K562 (cell line): ENCODE measurements around the gene LRMDA. TPM values are rescaled to one million over a fixed set of nuclear protein-coding genes. Genes with fewer than 3 reads are reported as not detected.

Experiments used
- ATAC-seq: fragments of 200-7000 bp; cut with Tn5 transposase; 3 replicates; pipeline ENCODE4 v1.9.1; 2020; ENCODE audit warnings: moderate library complexity
- BruUV-seq: library from RNA; stranded (reverse); fragments of 400-500 nt; replicated peaks from 2 replicates; lab custom pipeline; 2021; lab: Mats Ljungman, UMichigan
- CTCF ChIA-PET: fragments of 300-600 bp; formaldehyde crosslinking; extraction: SDS; loops from one replicate; lab custom pipeline; 2021; ENCODE audit warnings: low intra/inter-chr PET ratio; lab: Yijun Ruan, JAX
- POLR2A ChIA-PET: fragments of 300-600, 350-650 bp; sonication (Branson Sonifier 250); formaldehyde crosslinking; extraction: SDS; loops from one replicate; lab custom pipeline; 2021; ENCODE audit warnings: antibody characterized with exemption, inconsistent platforms; lab: Yijun Ruan, JAX
- DNase-seq, 4 experiments: peaks; one replicate each; pipeline versions ENCODE4 v3.0.0 to v3.0.0-alpha.2; 2011 to 2018; ENCODE audit warnings: low spot score in 3 of 4, mixed read lengths in 3 of 4; ENCODE audit errors: extremely low read depth in 1 of 4
- FAIRE-seq: peaks from 2 replicates; lab custom pipeline; 2011; peaks lifted over from hg19 to GRCh38; lab: Jason Lieb, UNC
- H2AFZ ChIP-seq: 2 replicates; pipeline ENCODE4 v1.6.0; 2011; ENCODE audit warnings: low read depth, low read length, control low read depth, inconsistent platforms
- H3K27ac ChIP-seq: fragments of 200-600 bp; 3 replicates; pipeline ENCODE4 v1.8.0; 2011; ENCODE audit warnings: low read depth, mild to moderate bottlenecking, control low read depth, inconsistent platforms, low read length, moderate library complexity, mixed read lengths; ENCODE audit errors: extremely low read depth
- H3K27me3 ChIP-seq, 2 experiments: fragments of 300-600 bp in 1 of 2; 2 replicates in 1 of 2; 3 replicates in 1 of 2; pipeline versions ENCODE4 v1.6.0 to v1.8.0; 2011; ENCODE audit warnings: inconsistent platforms in 2 of 2, low read length in 2 of 2, mild to moderate bottlenecking in 1 of 2, mixed read lengths in 1 of 2, moderate library complexity in 1 of 2; ENCODE audit not compliant: control insufficient read depth in 2 of 2, insufficient read depth in 2 of 2
- H3K36me3 ChIP-seq: fragments of 300-600 bp; 3 replicates; pipeline ENCODE4 v1.8.0; 2011; ENCODE audit warnings: mild to moderate bottlenecking, low read length, inconsistent platforms; ENCODE audit not compliant: control insufficient read depth, insufficient read depth
- H3K4me1 ChIP-seq, 2 experiments: fragments of 200-600 bp in 1 of 2; replicated peaks in 1 of 2; 2 replicates in 1 of 2; 3 replicates in 1 of 2; pipeline versions ENCODE4 v1.5.1 to v1.8.0; 2011; ENCODE audit warnings: inconsistent platforms in 2 of 2, low read length in 2 of 2, mild to moderate bottlenecking in 1 of 2, mixed read lengths in 1 of 2, moderate library complexity in 1 of 2; ENCODE audit not compliant: control insufficient read depth in 2 of 2, insufficient read depth in 2 of 2
- H3K4me2 ChIP-seq: 2 replicates; pipeline ENCODE4 v1.6.1; 2011; ENCODE audit warnings: low read length, control low read depth, inconsistent platforms, mixed read lengths; ENCODE audit not compliant: insufficient read depth
- H3K4me3 ChIP-seq: fragments of 200-600 bp; sonication (generic), shearing (Covaris generic); 2 replicates; pipeline ENCODE4 v1.5.1; 2016; ENCODE audit warnings: control low read depth, inconsistent platforms
- H3K79me2 ChIP-seq: fragments of 200-600 bp; 3 replicates; pipeline ENCODE4 v1.8.0; 2011; ENCODE audit warnings: low read length, inconsistent platforms; ENCODE audit not compliant: control insufficient read depth, insufficient read depth
- H3K9ac ChIP-seq, 2 experiments: 2 replicates each; pipeline versions ENCODE4 v1.6.0 to v1.6.1; 2011; ENCODE audit warnings: low read depth in 2 of 2, low read length in 2 of 2, control low read depth in 1 of 2, inconsistent platforms in 1 of 2, mild to moderate bottlenecking in 1 of 2, mixed read lengths in 1 of 2; ENCODE audit not compliant: insufficient read depth in 1 of 2
- H3K9me1 ChIP-seq: one replicate; pipeline ENCODE4 v1.6.0; 2011; ENCODE audit warnings: inconsistent platforms, mild to moderate bottlenecking, low read length, moderate library complexity; ENCODE audit not compliant: control insufficient read depth, insufficient read depth
- H3K9me3 ChIP-seq: replicated peaks from 2 replicates; pipeline ENCODE4 v1.5.1; 2011; ENCODE audit warnings: low read depth, low read length, inconsistent platforms; ENCODE audit not compliant: control insufficient read depth, insufficient read depth
- H4K20me1 ChIP-seq: replicated peaks from 2 replicates; pipeline ENCODE4 v1.6.1; 2011; ENCODE audit warnings: low read length, inconsistent platforms, mixed read lengths; ENCODE audit not compliant: control insufficient read depth, insufficient read depth
- CAMTA2 ChIP-seq: fragments of 250-450 bp; sonication (Bioruptor Pico); conservative IDR thresholded peaks from 2 replicates; pipeline ENCODE4 v1.5.1; 2022
- E2F6 ChIP-seq, 2 experiments: IDR thresholded peaks; 2 replicates each; pipeline ENCODE4 v1.6.1; 2011; ENCODE audit warnings: borderline replicate concordance in 1 of 2, control low read depth in 1 of 2, low read depth in 1 of 2, low read length in 1 of 2, mild to moderate bottlenecking in 1 of 2, mixed read lengths in 1 of 2, moderate library complexity in 1 of 2; ENCODE audit not compliant: insufficient read depth in 1 of 2, insufficient read length in 1 of 2, poor library complexity in 1 of 2, severe bottlenecking in 1 of 2; ENCODE audit errors: extremely low read depth in 1 of 2
- HNRNPK ChIP-seq: fragments of 200-400 bp; formaldehyde crosslinking; IDR thresholded peaks from one replicate; pipeline ENCODE4 v1.6.1; 2018; ENCODE audit warnings: mild to moderate bottlenecking, low read depth, low read length; ENCODE audit not compliant: poor library complexity, severe bottlenecking
- KAT8 ChIP-seq: fragments of 450-650 bp; IDR thresholded peaks from 2 replicates; pipeline ENCODE4 v1.6.1; 2016; ENCODE audit warnings: low read depth, mild to moderate bottlenecking
- MXI1 ChIP-seq: IDR thresholded peaks from 2 replicates; pipeline ENCODE4 v1.6.1; 2011; ENCODE audit warnings: low read depth, mild to moderate bottlenecking, improper control_type of control experiment, low read length
- POLR2A ChIP-seq: fragments of 450-650 bp; conservative IDR thresholded peaks from 2 replicates; pipeline ENCODE4 v1.6.1; 2016
- SRSF9 ChIP-seq: fragments of 200-400 bp; formaldehyde crosslinking; IDR thresholded peaks from 2 replicates; pipeline ENCODE4 v1.6.1; 2017; ENCODE audit warnings: low read depth, low read length, borderline replicate concordance
- THRB ChIP-seq: fragments of 450-650 bp; formaldehyde crosslinking; conservative IDR thresholded peaks from 2 replicates; pipeline ENCODE4 v1.4.0; 2022; ENCODE audit warnings: mild to moderate bottlenecking, missing genetic modification characterization
- ZNF24 ChIP-seq: fragments of 450-650 bp; IDR thresholded peaks from 2 replicates; pipeline ENCODE4 v1.6.1; 2016
- ZNF699 ChIP-seq: fragments of 250-450 bp; sonication (Bioruptor Pico); IDR thresholded peaks from 2 replicates; pipeline ENCODE4 v1.8.0; 2021; ENCODE audit warnings: mild to moderate bottlenecking, moderate library complexity; ENCODE audit not compliant: insufficient replicate concordance
- ZSCAN32 ChIP-seq: fragments of 450-650 bp; formaldehyde crosslinking; IDR thresholded peaks from 2 replicates; pipeline ENCODE4 v1.4.0; 2020; ENCODE audit warnings: mild to moderate bottlenecking, moderate library complexity
- WGBS: fragments of 100-300 bp; shearing (Covaris generic); methylation state at CpG from one replicate; pipeline ENCODE4 v1.1.6; 2016; ENCODE audit warnings: low coverage, mixed read lengths; ENCODE audit not compliant: insufficient coverage; ENCODE audit errors: missing lambda C conversion rate; 5-methylcytosine and 5-hydroxymethylcytosine counted together
- in situ Hi-C: fragments of 300-500 bp; cut with MboI; formaldehyde crosslinking; loops from 4 replicates; pipeline ENCODE4 v1.15.0; 2018; ENCODE audit warnings: inconsistent platforms, mixed read lengths
- intact Hi-C: fragments of 100-400 bp; cut with micrococcal nuclease; formaldehyde crosslinking; loops from 2 replicates; pipeline ENCODE4 v1.14.2; 2022
- polyA plus RNA-seq, 8 experiments: library from polyadenylated mRNA; depleted of rRNA in 4 of 8; stranded (reverse) in 5 of 8; unstranded in 3 of 8; fragments of >200 nt; fragmentation: Nextera tagmentation in 2 of 8; fragmentation: Illumina TruSeq in 1 of 8; extraction: Ambion mirVana in 2 of 8; extraction: Trizol in 1 of 8; gene quantifications; 2 replicates each; pipeline versions ENCODE4 v1.2.1 to v1.2.3, GENCODE V29; 2011 to 2014; ENCODE audit warnings: inconsistent platforms in 1 of 8, missing spikeins in 1 of 8
- total RNA-seq, 7 experiments: library from RNA; depleted of rRNA in 6 of 7; stranded (reverse); fragments of >200 nt in 6 of 7; fragmentation: Illumina TruSeq in 2 of 7; extraction: Trizol in 2 of 7; gene quantifications; 2 replicates each; pipeline versions ENCODE4 v1.2.1 to v1.2.3, GENCODE V29; 2011 to 2021; ENCODE audit warnings: low replicate concordance in 1 of 7

LRMDA gene
- total and polyA plus RNA-seq, 9 of the 15 experiments (the other 6 are each of a cell fraction or from before 2014, with no cell fraction given): 0.25 TPM; not detected in 8

GRCh38 chr10:76453997-76454396 is 1022.6 kb downstream of the LRMDA start:
- FAIRE-seq (no peak), ATAC-seq (no peak), DNase-seq (no peak)
- BruUV-seq: no TSS peak
- 2% methylated on average over 4 of the region's 4 CpGs for WGBS
- in situ Hi-C loops (no loop called here), intact Hi-C loops (no loop called here)
- no peak overlapping the region for H2AFZ ChIP-seq
- no peak for TF ChIP-seq THRB (CRISPR knock-in tag)
- no peak for TF ChIP-seq E2F6 (IDR thresholded peaks at IDR 0.05; ENCODE audit: borderline replicate concordance in 1 of 2, extremely low read depth in 1 of 2, insufficient read depth in 1 of 2, insufficient read length in 1 of 2, low read depth in 1 of 2, low read length in 1 of 2, poor library complexity in 1 of 2, severe bottlenecking in 1 of 2)
- TF ChIP-seq CAMTA2: no peak
- TF ChIP-seq HNRNPK: no peak
- no peak for TF ChIP-seq SRSF9
- no peak for TF ChIP-seq POLR2A
- no peak for TF ChIP-seq KAT8
- TF ChIP-seq ZNF699: no peak
- TF ChIP-seq MXI1: no peak
- TF ChIP-seq ZSCAN32 (CRISPR knock-in tag): no peak
- TF ChIP-seq ZNF24: no peak
- no peaks in the 10 kb centered on the region for H3K4me1 ChIP-seq
- no peaks in the 10 kb centered on the region for H3K36me3 ChIP-seq
- H3K9me3 ChIP-seq: no peaks in the 10 kb centered on the region
- no peaks in the 10 kb centered on the region for H3K27me3 ChIP-seq
- H3K4me2 ChIP-seq: no peak overlapping the region
- H3K9me1 ChIP-seq: no peaks in the 10 kb centered on the region
- H3K4me3 ChIP-seq: no peak overlapping the region
- H3K79me2 ChIP-seq: no peaks in the 10 kb centered on the region
- H3K9ac ChIP-seq: no peak overlapping the region
- no peak overlapping the region for H3K27ac ChIP-seq
- CTCF ChIA-PET: no interaction called here
- POLR2A ChIA-PET: no interaction called here
- no peaks in the 10 kb centered on the region for H4K20me1 ChIP-seq
